Fibroblast of the conjunctiva (primary cell): ENCODE data around the gene RMND5A.
A peak's percentile ranks its signal among the peaks of the same experiment; 100 is the strongest.
"Not testable (repeated sequence)": the region's sequence is repeated elsewhere in the genome, so short reads cannot be mapped to it uniquely, and the experiment has no call there.

Source experiments
- DNase-seq: peaks from one replicate; pipeline ENCODE4 v3.0.0-alpha.2; 2010; ENCODE audit warnings: low read depth

RMND5A gene

GRCh38 chr2:86714579-86715173, 5.4 kb upstream of the RMND5A start:
- not testable (repeated sequence) for DNase-seq

- DNase-seq, result not testable (repeated sequence)
Observed at GRCh38 chr2:86719263-86719636, 841 bp upstream of the RMND5A start.

GRCh38 chr2:86720540-86721320, 639 bp downstream of the RMND5A start:
- not testable (repeated sequence) for DNase-seq

GRCh38 chr2:86725706-86726105, 5.6 kb downstream of the RMND5A start:
- DNase-seq, result not testable (repeated sequence)

- DNase-seq, result not testable (repeated sequence)
Observed at GRCh38 chr2:86732040-86732525, 12.0 kb downstream of the RMND5A start.

- not testable (repeated sequence) for DNase-seq
Observed at GRCh38 chr2:86732837-86733236, 12.7 kb downstream of the RMND5A start.

GRCh38 chr2:86733528-86733927, 13.4 kb downstream of the RMND5A start:
- not testable (repeated sequence) for DNase-seq

- DNase-seq, result not testable (repeated sequence)
Observed at GRCh38 chr2:86734896-86735295, 14.8 kb downstream of the RMND5A start.

GRCh38 chr2:86739485-86739884, 19.4 kb downstream of the RMND5A start:
- not testable (repeated sequence) for DNase-seq

- DNase-seq, result not testable (repeated sequence)
Observed at GRCh38 chr2:86739889-86740288, 19.8 kb downstream of the RMND5A start.

- not testable (repeated sequence) for DNase-seq
Observed at GRCh38 chr2:86741889-86742498, 21.9 kb downstream of the RMND5A start.

- no peak for DNase-seq
Observed at GRCh38 chr2:86744152-86744551, 24.1 kb downstream of the RMND5A start.

- no peak for DNase-seq
Observed at GRCh38 chr2:86746939-86747338, 26.8 kb downstream of the RMND5A start.

- peak; percentile 94 for DNase-seq
Observed at GRCh38 chr2:86747711-86748639, 27.9 kb downstream of the RMND5A start.

- no peak for DNase-seq
Observed at GRCh38 chr2:86750240-86750839, 30.2 kb downstream of the RMND5A start.

GRCh38 chr2:86751778-86752177, 31.7 kb downstream of the RMND5A start:
- no peak for DNase-seq

- no peak for DNase-seq
Observed at GRCh38 chr2:86752934-86753333, 32.8 kb downstream of the RMND5A start.

GRCh38 chr2:86753606-86754005, 33.5 kb downstream of the RMND5A start:
- no peak for DNase-seq

GRCh38 chr2:86758405-86758804, 38.3 kb downstream of the RMND5A start:
- DNase-seq, result no peak

- DNase-seq, result no peak
Observed at GRCh38 chr2:86760371-86760770, 40.3 kb downstream of the RMND5A start.

GRCh38 chr2:86764661-86765309, 44.7 kb downstream of the RMND5A start:
- DNase-seq, result peak; percentile 23
